HG02884 (cell line): ENCODE results near the gene ZNF92.
A peak's percentile ranks its signal among the peaks of the same experiment; 100 is the strongest.
"Not testable (repeated sequence)": the region's sequence is repeated elsewhere in the genome, so short reads cannot be mapped to it uniquely, and the experiment has no call there.

Experiments used
- ATAC-seq: cut with Tn5 transposase; IDR thresholded peaks from one replicate; pipeline ENCODE4 v1.9.1; 2021; ENCODE audit warnings: mild to moderate bottlenecking, moderate library complexity; ENCODE audit not compliant: unreplicated experiment

The ZNF92 gene

GRCh38 chr7:65373608-65374351 is at the start of gene ZNF92:
ZNF92 (plus strand) TSS chr7:65373855; CDS start chr7:65373998, 143 bp downstream.
- ATAC-seq: peak; percentile 98

- ATAC-seq: no peak
These were observed 47.7 kb upstream of the ZNF92 start for GRCh38 chr7:65325793-65326432.

DNA sequence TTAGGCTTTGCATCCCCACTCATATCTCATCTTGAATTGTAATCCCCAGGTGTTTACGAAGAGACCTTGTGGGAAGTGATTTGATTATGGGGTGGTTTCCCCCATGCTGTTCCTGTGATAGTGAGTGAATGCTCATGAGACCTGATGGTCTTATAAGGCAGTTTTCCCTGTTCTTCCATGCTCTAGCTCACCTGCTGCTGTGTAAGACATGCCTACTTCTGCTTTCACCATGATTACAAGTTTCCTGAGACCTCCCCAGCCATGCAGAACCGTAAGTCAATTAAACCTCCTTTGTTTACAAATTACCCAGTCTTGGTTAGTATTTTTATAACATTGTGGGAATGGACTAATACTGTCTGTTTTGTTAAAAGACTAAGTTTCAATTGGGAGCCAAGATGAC is 35.3 kb upstream of the ZNF92 start:
- peak; percentile 73 for ATAC-seq

DNA sequence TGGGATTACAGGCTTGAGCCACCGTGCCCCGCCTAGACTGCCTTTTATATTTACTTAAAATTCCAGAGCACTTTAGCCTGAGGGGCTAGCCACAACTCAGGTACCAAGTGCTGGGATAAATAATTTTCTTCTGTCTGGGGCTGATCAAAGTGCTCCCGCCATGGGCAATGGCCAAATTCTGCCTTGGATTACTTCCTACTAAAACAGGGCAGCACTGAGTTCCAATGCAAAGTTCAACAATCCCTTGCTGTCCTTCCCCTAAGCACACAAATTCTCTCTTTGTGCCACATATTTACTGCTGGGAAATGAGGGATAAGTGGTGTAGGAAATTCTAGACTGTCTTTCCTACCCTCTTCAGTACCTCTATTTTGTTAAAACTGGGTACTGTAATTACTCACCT is 34.4 kb upstream of the ZNF92 start:
- ATAC-seq: no peak

GRCh38 chr7:65342723-65343629 is 30.7 kb upstream of the ZNF92 start:
- no peak for ATAC-seq

- ATAC-seq: not testable (repeated sequence)
These were observed 29.1 kb upstream of the ZNF92 start for GRCh38 chr7:65344541-65344940.

DNA sequence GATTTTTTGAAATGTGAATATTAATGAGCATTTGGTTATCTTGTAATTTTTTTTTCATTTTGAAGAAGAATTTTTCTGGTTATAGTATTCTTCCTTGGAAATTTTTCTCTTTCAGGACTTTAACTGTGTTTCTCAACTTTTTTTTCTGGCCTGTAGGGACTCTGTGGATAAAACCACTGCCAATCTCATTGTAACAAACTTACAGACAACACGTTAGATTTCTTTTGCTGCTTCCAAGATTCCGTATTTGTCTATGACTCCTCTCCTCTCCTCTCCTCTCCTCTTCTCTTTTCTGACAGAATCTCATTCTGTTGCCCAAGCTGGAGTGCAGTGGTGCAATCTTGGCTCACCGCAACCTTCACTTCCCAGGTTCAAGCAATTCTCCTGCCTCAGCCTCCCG is 19.4 kb upstream of the ZNF92 start:
- ATAC-seq: no peak

DNA sequence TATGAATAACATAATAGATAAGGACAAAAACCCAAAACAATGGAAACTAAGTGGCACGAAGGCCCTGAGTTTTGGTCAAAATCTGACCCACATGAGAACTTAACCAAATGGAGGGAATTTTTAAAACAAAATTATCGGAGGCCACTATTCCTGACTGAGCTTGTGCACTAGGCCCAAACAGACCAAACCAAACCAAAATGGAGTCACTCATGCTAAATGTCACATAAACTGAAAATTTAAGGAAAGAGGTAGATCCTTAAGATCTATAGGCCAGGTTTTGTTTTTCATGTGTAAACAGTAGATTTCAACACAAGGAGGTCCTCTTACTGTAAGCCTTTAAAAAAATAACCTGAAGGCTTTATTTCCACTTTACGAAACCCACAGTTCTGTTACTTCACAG is 3.8 kb upstream of the ZNF92 start:
- no peak for ATAC-seq

- no peak for ATAC-seq
These were observed 2.2 kb upstream of the ZNF92 start for GRCh38 chr7:65371468-65371867.

- ATAC-seq: no peak
These were observed 5.7 kb downstream of the ZNF92 start for GRCh38 chr7:65379318-65379717.

GRCh38 chr7:65381742-65382141 is 8.1 kb downstream of the ZNF92 start:
- no peak for ATAC-seq

- no peak for ATAC-seq
These were observed 8.8 kb downstream of the ZNF92 start for GRCh38 chr7:65382452-65382851.

DNA sequence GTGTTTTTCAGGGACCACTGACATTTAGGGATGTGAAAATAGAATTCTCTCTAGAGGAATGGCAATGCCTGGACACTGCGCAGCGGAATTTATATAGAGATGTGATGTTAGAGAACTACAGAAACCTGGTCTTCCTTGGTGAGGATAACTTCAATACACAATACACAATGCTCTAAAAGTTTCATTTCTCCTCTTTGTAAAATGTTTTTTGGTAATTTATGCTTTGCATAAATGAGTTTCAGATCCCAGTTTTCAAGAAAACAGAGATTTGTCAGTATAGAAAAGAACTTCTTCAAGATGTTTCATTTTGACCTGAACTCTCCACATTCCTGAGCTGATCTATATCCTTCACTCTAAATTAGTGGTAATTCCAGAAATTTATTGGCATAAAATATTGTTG is 14.2 kb downstream of the ZNF92 start:
- peak; percentile 36 for ATAC-seq

DNA sequence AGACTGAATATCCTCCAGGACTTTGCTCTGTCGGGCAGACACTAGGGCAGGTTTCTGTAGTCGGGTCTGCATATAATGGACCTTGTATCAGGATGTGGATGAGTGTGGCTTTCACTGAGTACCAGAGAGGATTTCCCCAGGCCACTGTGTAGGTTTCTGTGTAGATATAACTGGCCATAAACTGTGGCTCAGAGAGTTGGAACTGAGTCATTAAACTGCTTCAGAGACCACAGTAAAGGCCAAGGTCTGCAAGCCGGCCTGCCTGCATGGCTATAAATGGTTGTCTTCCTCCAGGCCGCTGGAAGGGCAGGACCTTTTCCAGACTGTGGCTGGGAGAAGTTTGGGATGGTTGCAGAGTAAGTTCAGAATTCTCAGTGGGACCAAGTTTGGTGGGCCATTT is 16.9 kb downstream of the ZNF92 start:
- ATAC-seq: peak; percentile 80

- ATAC-seq: no peak
These were observed 24.1 kb downstream of the ZNF92 start for GRCh38 chr7:65397730-65398142.

GRCh38 chr7:65398671-65399070 is 25.0 kb downstream of the ZNF92 start:
- ATAC-seq: not testable (repeated sequence)

DNA sequence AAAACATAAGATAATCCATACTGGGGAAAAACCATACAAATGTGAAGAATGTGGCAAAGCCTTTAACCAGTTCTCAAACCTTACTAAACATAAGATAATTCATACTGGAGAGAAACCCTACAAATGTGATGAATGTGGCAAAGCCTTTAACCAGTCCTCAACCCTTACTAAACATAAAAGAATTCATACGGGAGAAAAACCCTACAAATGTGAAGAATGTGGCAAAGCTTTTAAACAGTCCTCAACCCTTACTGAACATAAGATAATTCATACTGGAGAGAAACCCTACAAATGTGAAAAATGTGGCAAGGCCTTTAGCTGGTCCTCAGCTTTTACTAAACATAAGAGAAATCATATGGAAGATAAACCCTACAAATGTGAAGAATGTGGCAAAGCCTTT is 25.4 kb downstream of the ZNF92 start:
- ATAC-seq: not testable (repeated sequence)

GRCh38 chr7:65404020-65404419 is 30.4 kb downstream of the ZNF92 start:
- no peak for ATAC-seq

GRCh38 chr7:65406706-65407105 is 33.1 kb downstream of the ZNF92 start:
- ATAC-seq: not testable (repeated sequence)

DNA sequence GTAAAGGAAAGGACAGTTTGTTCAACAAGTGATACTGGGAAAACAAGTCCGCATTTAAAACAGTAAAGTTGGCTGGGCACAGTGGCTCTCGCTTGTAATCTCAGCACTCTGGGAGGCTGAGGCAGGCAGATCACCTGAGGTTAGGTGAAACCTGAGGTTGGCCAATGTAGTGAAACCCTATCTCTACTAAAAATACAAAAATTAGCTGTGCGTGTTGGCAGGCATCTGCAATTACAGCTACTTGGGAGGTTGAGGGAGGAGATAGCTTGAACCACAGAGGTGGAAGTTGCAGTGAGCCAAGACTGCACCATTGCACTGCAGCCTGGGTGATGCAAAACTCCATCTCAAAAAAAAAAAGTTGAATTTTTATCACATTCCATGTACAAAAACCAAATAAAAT is 35.7 kb downstream of the ZNF92 start:
- no peak for ATAC-seq

DNA sequence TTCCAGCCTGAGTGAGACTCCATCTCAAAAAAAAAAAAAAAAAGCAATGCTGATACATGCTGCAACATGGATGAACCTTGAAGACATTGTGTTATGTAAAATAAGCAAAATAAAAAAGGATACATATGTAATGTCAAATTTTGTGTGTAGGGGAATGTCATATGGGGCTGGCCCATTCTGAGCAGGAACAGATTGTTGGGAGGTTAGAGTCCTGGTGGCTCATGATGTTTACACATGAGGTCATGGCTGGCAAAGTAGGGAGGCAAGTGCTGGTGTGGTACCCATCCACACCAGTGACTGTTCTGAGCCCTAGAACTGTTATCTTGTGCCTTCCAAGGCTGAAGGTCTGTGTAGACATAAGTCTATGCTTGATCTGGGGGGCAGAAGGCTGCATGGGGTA is 37.6 kb downstream of the ZNF92 start:
- ATAC-seq: no peak
